ENCODE data around the gene THEM5. TPM values are rescaled to one million over a fixed set of nuclear protein-coding genes. Genes with fewer than 3 reads are reported as not detected.

Gene THEM5
- total RNA-seq, 4 donors from 2014 or later = not detected

GRCh38 chr1:151798571-151798970 lies 54.9 kb downstream of the THEM5 start:
- 88 to 91% methylated on average over 5 of the region's 5 CpGs for WGBS, 2 donors
- no peak overlapping the region for H3K4me3 ChIP-seq (replicated peaks in 1 of 3)
- no peak for TF ChIP-seq POLR2A (IDR thresholded peaks at IDR 0.05)
- TF ChIP-seq, protein P1, sequence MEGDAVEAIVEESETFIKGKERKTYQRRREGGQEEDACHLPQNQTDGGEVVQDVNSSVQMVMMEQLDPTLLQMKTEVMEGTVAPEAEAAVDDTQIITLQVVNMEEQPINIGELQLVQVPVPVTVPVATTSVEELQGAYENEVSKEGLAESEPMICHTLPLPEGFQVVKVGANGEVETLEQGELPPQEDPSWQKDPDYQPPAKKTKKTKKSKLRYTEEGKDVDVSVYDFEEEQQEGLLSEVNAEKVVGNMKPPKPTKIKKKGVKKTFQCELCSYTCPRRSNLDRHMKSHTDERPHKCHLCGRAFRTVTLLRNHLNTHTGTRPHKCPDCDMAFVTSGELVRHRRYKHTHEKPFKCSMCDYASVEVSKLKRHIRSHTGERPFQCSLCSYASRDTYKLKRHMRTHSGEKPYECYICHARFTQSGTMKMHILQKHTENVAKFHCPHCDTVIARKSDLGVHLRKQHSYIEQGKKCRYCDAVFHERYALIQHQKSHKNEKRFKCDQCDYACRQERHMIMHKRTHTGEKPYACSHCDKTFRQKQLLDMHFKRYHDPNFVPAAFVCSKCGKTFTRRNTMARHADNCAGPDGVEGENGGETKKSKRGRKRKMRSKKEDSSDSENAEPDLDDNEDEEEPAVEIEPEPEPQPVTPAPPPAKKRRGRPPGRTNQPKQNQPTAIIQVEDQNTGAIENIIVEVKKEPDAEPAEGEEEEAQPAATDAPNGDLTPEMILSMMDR (IDR thresholded peaks at IDR 0.05) = no peak
- no peaks in the 10 kb centered on the region for H3K27me3 ChIP-seq
- H3K9me3 ChIP-seq = no peaks in the 10 kb centered on the region
- intact Hi-C loops (cut with DNase I) = no loop called here
- no peaks in the 10 kb centered on the region for H3K4me1 ChIP-seq
- H3K27ac ChIP-seq = no peak overlapping the region
- no peaks in the 10 kb centered on the region for H3K36me3 ChIP-seq
- DNase-seq = no peak

Small RNA genes within 50 kb of the gene (small RNA-seq; reads per million reads assigned to genes)
- not detected for gene RF00019

Other genes starting within 250 kb of the THEM5 start
- 10 to 100 TPM; 33.8 to 43.4 (median 37.9) TPM for gene SNX27, start 241.7 kb downstream of the THEM5 start, total RNA-seq
- 1 to 10 TPM in 1 of 4 donors, not detected in 3; 1.4 TPM for gene CELF3, start 136.9 kb downstream of the THEM5 start, total RNA-seq
- not detected for gene RIIAD1, start 132.2 kb downstream of the THEM5 start, total RNA-seq
- 10 to 100 TPM; 57.2 to 66.5 (median 61.8) TPM for gene MRPL9, start 90.2 kb downstream of the THEM5 start, total RNA-seq
- gene TDRKH, start 63.2 kb downstream of the THEM5 start, total RNA-seq = 10 to 100 TPM; 10.8 to 17.1 (median 13.1) TPM
- gene LINGO4, start 48.3 kb downstream of the THEM5 start, total RNA-seq = under 1 TPM; 0.13 to 0.63 (median 0.24) TPM
- gene RORC, start 21.9 kb downstream of the THEM5 start, total RNA-seq = 10 to 100 TPM; 29.7 to 48.4 (median 38.8) TPM
- gene C2CD4D, start 13.9 kb downstream of the THEM5 start, total RNA-seq = 1 to 10 TPM in 1 of 4 donors, under 1 TPM in 2, not detected in 1; 0.29 to 1.3 (median 0.33) TPM
- gene THEM4, start 55.8 kb upstream of the THEM5 start, total RNA-seq = 10 to 100 TPM; 28.5 to 32.5 (median 31.3) TPM
- gene S100A10, start 140.1 kb upstream of the THEM5 start, total RNA-seq = 10 to 100 TPM; 11.2 to 64.0 (median 35.6) TPM
- gene S100A11, start 183.3 kb upstream of the THEM5 start, total RNA-seq = 100 to 1,000 TPM; 120 to 368 (median 160) TPM
- not detected for gene TCHHL1, start 235.4 kb upstream of the THEM5 start, total RNA-seq